Activated naive CD4-positive, alpha-beta T cell treated with anti-CD3 and anti-CD28 coated beads for 36 hours (primary cell): Measurements from ENCODE around the gene APC2. TPM values are rescaled to one million over a fixed set of nuclear protein-coding genes. Genes with fewer than 3 reads are reported as not detected.
A peak's percentile ranks its signal among the peaks of the same experiment; 100 is the strongest.
"Not testable (repeated sequence)": the region's sequence is repeated elsewhere in the genome, so short reads cannot be mapped to it uniquely, and the experiment has no call there.

ENCODE experiments used
- CTCF ChIA-PET: fragments of 350-600 bp; sonication (Branson Sonifier 250); formaldehyde crosslinking; loops from one replicate; lab custom pipeline; 2021; ENCODE audit warnings: antibody characterized with exemption; lab: Charles Lee
- DNase-seq: peaks from one replicate; pipeline ENCODE4 v3.0.0-alpha.2; 2020
- H3K27ac Mint-ChIP-seq: one replicate; pipeline ENCODE4 v1.8.0; 2021; ENCODE audit warnings: mild to moderate bottlenecking, mixed read lengths
- H3K27me3 Mint-ChIP-seq: one replicate; pipeline ENCODE4 v1.8.0; 2021; ENCODE audit warnings: low read depth, mixed read lengths
- H3K36me3 Mint-ChIP-seq: one replicate; pipeline ENCODE4 v1.8.0; 2021; ENCODE audit warnings: low read depth, mixed read lengths
- H3K4me1 Mint-ChIP-seq: one replicate; pipeline ENCODE4 v1.8.0; 2021; ENCODE audit warnings: low read depth, mixed read lengths
- H3K4me3 Mint-ChIP-seq: one replicate; pipeline ENCODE4 v1.8.0; 2021; ENCODE audit warnings: mild to moderate bottlenecking, moderate library complexity, mixed read lengths
- H3K9me3 Mint-ChIP-seq: one replicate; pipeline ENCODE4 v1.8.0; 2021; ENCODE audit warnings: mixed read lengths
- intact Hi-C: fragments of 100-400 bp; cut with micrococcal nuclease; formaldehyde crosslinking; loops from one replicate; pipeline ENCODE4 v1.15.1; 2023
- total RNA-seq, 2 experiments: library from RNA; stranded (reverse); gene quantifications; one replicate each; pipeline ENCODE4 v1.2.3, GENCODE V29; 2021

APC2 gene
- total RNA-seq, 2 experiments from 2014 or later: 0.07 to 0.12 TPM

GRCh38 chr19:1494115-1494815 lies 44.3 kb downstream of the APC2 start:
- CTCF ChIA-PET: no interaction called here
- Mint-ChIP-seq H3K4me3 (no peak overlapping the region), H3K27me3 (peaks cover 4% of the 10 kb centered on the region), H3K36me3 (no peaks in the 10 kb centered on the region), H3K9me3 (no peaks in the 10 kb centered on the region), H3K27ac (no peak overlapping the region), H3K4me1 (peaks cover 14% of the 10 kb centered on the region)
- intact Hi-C loops: no loop called here
- no peak for DNase-seq

- no peak overlapping the region for H3K27ac Mint-ChIP-seq
- CTCF ChIA-PET: no interaction called here
- peaks cover 4% of the 10 kb centered on the region for H3K27me3 Mint-ChIP-seq
- intact Hi-C loops: no loop called here
- DNase-seq: no peak
- no peaks in the 10 kb centered on the region for H3K9me3 Mint-ChIP-seq
- H3K4me3 Mint-ChIP-seq: no peak overlapping the region
- no peaks in the 10 kb centered on the region for H3K36me3 Mint-ChIP-seq
- H3K4me1 Mint-ChIP-seq: peaks cover 9% of the 10 kb centered on the region
Measured at GRCh38 chr19:1495051-1495798, 45.3 kb downstream of the APC2 start.

GRCh38 chr19:1495799-1496713 lies 46.1 kb downstream of the APC2 start:
- no peak for DNase-seq
- no peak overlapping the region for H3K27ac Mint-ChIP-seq
- intact Hi-C loops: no loop called here
- H3K27me3 Mint-ChIP-seq: peaks cover 4% of the 10 kb centered on the region
- H3K9me3 Mint-ChIP-seq: no peaks in the 10 kb centered on the region
- H3K4me3 Mint-ChIP-seq: no peak overlapping the region
- CTCF ChIA-PET: no interaction called here
- H3K36me3 Mint-ChIP-seq: no peaks in the 10 kb centered on the region
- peaks cover 5% of the 10 kb centered on the region for H3K4me1 Mint-ChIP-seq

- Mint-ChIP-seq H3K27ac (no peak overlapping the region), H3K9me3 (no peaks in the 10 kb centered on the region), H3K36me3 (no peaks in the 10 kb centered on the region), H3K4me1 (peaks cover 1% of the 10 kb centered on the region), H3K27me3 (peaks cover under 1% of the 10 kb centered on the region), H3K4me3 (no peak overlapping the region)
- CTCF ChIA-PET: no interaction called here
- intact Hi-C loops: no loop called here
- no peak for DNase-seq
Measured at GRCh38 chr19:1496714-1497577, 47.0 kb downstream of the APC2 start.

GRCh38 chr19:1497578-1498235 lies 47.8 kb downstream of the APC2 start:
- intact Hi-C loops: no loop called here
- CTCF ChIA-PET: no interaction called here
- Mint-ChIP-seq H3K4me1 (peaks cover 2% of the 10 kb centered on the region), H3K27me3 (peaks cover 2% of the 10 kb centered on the region), H3K9me3 (no peaks in the 10 kb centered on the region), H3K4me3 (no peak overlapping the region), H3K27ac (no peak overlapping the region), H3K36me3 (no peaks in the 10 kb centered on the region)
- no peak for DNase-seq

GRCh38 chr19:1499231-1499630 lies 49.3 kb downstream of the APC2 start:
- H3K27ac Mint-ChIP-seq, H3K27me3 Mint-ChIP-seq, CTCF ChIA-PET, H3K36me3 Mint-ChIP-seq, H3K4me3 Mint-ChIP-seq, intact Hi-C loops, H3K9me3 Mint-ChIP-seq, DNase-seq, H3K4me1 Mint-ChIP-seq: not testable (repeated sequence)

- no peaks in the 10 kb centered on the region for H3K9me3 Mint-ChIP-seq
- peaks cover 6% of the 10 kb centered on the region for H3K4me1 Mint-ChIP-seq
- CTCF ChIA-PET: interaction anchor here (1.0 to 1.1 kb wide), 2 partner anchors 11 to 56 kb away, joined by 3 read pairs; partner anchors contain the start of gene PCSK4
- DNase-seq: no peak
- intact Hi-C loops: no loop called here
- no peak overlapping the region for H3K4me3 Mint-ChIP-seq
- H3K27me3 Mint-ChIP-seq: peaks cover 13% of the 10 kb centered on the region
- no peak overlapping the region for H3K27ac Mint-ChIP-seq
- no peaks in the 10 kb centered on the region for H3K36me3 Mint-ChIP-seq
Measured at GRCh38 chr19:1501200-1501595, 51.3 kb downstream of the APC2 start.

- DNase-seq: no peak
- CTCF ChIA-PET: interaction anchor here (1.1 to 2.7 kb wide), 3 partner anchors 10 to 57 kb away, joined by 3 to 7 read pairs (median 3); no protein-coding TSS in a partner anchor
- peaks cover 7% of the 10 kb centered on the region for H3K4me1 Mint-ChIP-seq
- intact Hi-C loops: no loop called here
- H3K4me3 Mint-ChIP-seq: no peak overlapping the region
- H3K9me3 Mint-ChIP-seq: no peaks in the 10 kb centered on the region
- no peaks in the 10 kb centered on the region for H3K36me3 Mint-ChIP-seq
- H3K27ac Mint-ChIP-seq: no peak overlapping the region
- peaks cover 13% of the 10 kb centered on the region for H3K27me3 Mint-ChIP-seq
Measured at GRCh38 chr19:1502433-1503088, 52.6 kb downstream of the APC2 start.

GRCh38 chr19:1503089-1503924 lies 53.4 kb downstream of the APC2 start:
- Mint-ChIP-seq H3K9me3 (no peaks in the 10 kb centered on the region), H3K4me1 (peaks cover 11% of the 10 kb centered on the region), H3K27ac (no peak overlapping the region), H3K27me3 (peaks cover 13% of the 10 kb centered on the region), H3K4me3 (no peak overlapping the region), H3K36me3 (no peaks in the 10 kb centered on the region)
- peak; percentile 72 for DNase-seq
- intact Hi-C loops: no loop called here
- CTCF ChIA-PET: interaction anchor here (0.5 to 2.7 kb wide), 3 partner anchors 10 to 605 kb away, joined by 3 to 7 read pairs (median 3); no protein-coding TSS in a partner anchor
